Mesenchymal stem cell (in vitro differentiated cells and primary cell): ENCODE data around the gene NSG1. TPM values are rescaled to one million over a fixed set of nuclear protein-coding genes. Genes with fewer than 3 reads are reported as not detected.

ENCODE experiments used
- DNase-seq: peaks from one replicate; pipeline ENCODE4 v3.0.0-alpha.2; 2013
- H2AFZ ChIP-seq: one replicate; pipeline ENCODE4 v1.6.1; 2013; ENCODE audit warnings: low read depth, mild to moderate bottlenecking, control low read depth, inconsistent platforms, low read length, moderate library complexity
- H2AK5ac ChIP-seq: 2 replicates; pipeline ENCODE4 v1.6.1; 2013; ENCODE audit warnings: low read length, moderate library complexity, mild to moderate bottlenecking, inconsistent platforms; ENCODE audit not compliant: severe bottlenecking
- H2BK120ac ChIP-seq: one replicate; pipeline ENCODE4 v1.6.1; 2013; ENCODE audit warnings: low read depth, mild to moderate bottlenecking, inconsistent platforms, low read length, moderate library complexity
- H2BK12ac ChIP-seq, 2 experiments: one replicate each; pipeline ENCODE4 v1.6.1; 2013; ENCODE audit warnings: inconsistent platforms in 2 of 2, low read length in 2 of 2, mild to moderate bottlenecking in 2 of 2, moderate library complexity in 2 of 2, control low read depth in 1 of 2
- H2BK15ac ChIP-seq: one replicate; pipeline ENCODE4 v1.6.1; 2013; ENCODE audit warnings: mild to moderate bottlenecking, low read depth, inconsistent platforms; ENCODE audit not compliant: poor library complexity, severe bottlenecking
- H2BK5ac ChIP-seq: 2 replicates; pipeline ENCODE4 v1.6.1; 2013; ENCODE audit warnings: low read depth, mild to moderate bottlenecking, low read length, control low read depth, inconsistent platforms; ENCODE audit not compliant: poor library complexity, severe bottlenecking
- H3K14ac ChIP-seq, 2 experiments: one replicate each; pipeline ENCODE4 v1.6.1; 2013; ENCODE audit warnings: inconsistent platforms in 2 of 2, low read length in 2 of 2, control low read depth in 1 of 2, mild to moderate bottlenecking in 1 of 2, moderate library complexity in 1 of 2
- H3K18ac ChIP-seq, 2 experiments: one replicate each; pipeline ENCODE4 v1.6.1; 2013; ENCODE audit warnings: inconsistent platforms in 2 of 2, low read length in 2 of 2, control low read depth in 1 of 2, low read depth in 1 of 2, mild to moderate bottlenecking in 1 of 2
- H3K23ac ChIP-seq, 2 experiments: one replicate each; pipeline ENCODE4 v1.6.1; 2013; ENCODE audit warnings: inconsistent platforms in 2 of 2, low read length in 2 of 2, mild to moderate bottlenecking in 2 of 2, moderate library complexity in 2 of 2, control low read depth in 1 of 2
- H3K27ac ChIP-seq: 2 replicates; pipeline ENCODE4 v1.5.1; 2013; ENCODE audit warnings: mild to moderate bottlenecking, moderate library complexity, low read length, control low read depth, inconsistent platforms; ENCODE audit not compliant: poor library complexity, severe bottlenecking
- H3K27me3 ChIP-seq, 2 experiments: 2 replicates each; pipeline versions ENCODE4 v1.6.1 to v1.7.0; 2013; ENCODE audit warnings: low read length in 2 of 2, mild to moderate bottlenecking in 2 of 2, moderate library complexity in 2 of 2, control low read depth in 1 of 2, inconsistent platforms in 1 of 2; ENCODE audit not compliant: control insufficient read depth in 1 of 2, insufficient read depth in 1 of 2
- H3K36me3 ChIP-seq, 2 experiments: 2 replicates each; pipeline versions ENCODE4 v1.6.1 to v1.7.0; 2013; ENCODE audit warnings: low read length in 2 of 2, control low read depth in 1 of 2, inconsistent platforms in 1 of 2, low read depth in 1 of 2, mild to moderate bottlenecking in 1 of 2; ENCODE audit not compliant: insufficient read depth in 2 of 2, control insufficient read depth in 1 of 2
- H3K4ac ChIP-seq, 2 experiments: one replicate each; pipeline ENCODE4 v1.6.1; 2013; ENCODE audit warnings: inconsistent platforms in 2 of 2, low read length in 2 of 2, mild to moderate bottlenecking in 2 of 2, moderate library complexity in 2 of 2, control low read depth in 1 of 2, low read depth in 1 of 2
- H3K4me1 ChIP-seq: 2 replicates; pipeline ENCODE4 v1.6.1; 2013; ENCODE audit warnings: low read depth, low read length, control low read depth; ENCODE audit not compliant: control insufficient read depth, insufficient read depth
- H3K4me2 ChIP-seq: 2 replicates; pipeline ENCODE4 v1.6.1; 2013; ENCODE audit warnings: low read length, mild to moderate bottlenecking, inconsistent platforms; ENCODE audit not compliant: poor library complexity, severe bottlenecking
- H3K4me3 ChIP-seq, 2 experiments: 2 replicates each; pipeline versions ENCODE4 v1.5.1 to v1.7.0; 2013; ENCODE audit warnings: low read length in 2 of 2, mild to moderate bottlenecking in 2 of 2, control low read depth in 1 of 2, low read depth in 1 of 2; ENCODE audit not compliant: insufficient read depth in 1 of 2
- H3K79me1 ChIP-seq: replicated peaks from 2 replicates; pipeline ENCODE4 v1.6.1; 2013; ENCODE audit warnings: mild to moderate bottlenecking, control low read depth, low read length, inconsistent platforms; ENCODE audit not compliant: poor library complexity, severe bottlenecking
- H3K9ac ChIP-seq: 2 replicates; pipeline ENCODE4 v1.7.0; 2013; ENCODE audit warnings: mild to moderate bottlenecking, low read length, moderate library complexity
- H3K9me3 ChIP-seq: 2 replicates; pipeline ENCODE4 v1.7.0; 2013; ENCODE audit warnings: mild to moderate bottlenecking, low read length; ENCODE audit not compliant: control insufficient read depth
- H4K8ac ChIP-seq: one replicate; pipeline ENCODE4 v1.6.1; 2013; ENCODE audit warnings: inconsistent platforms, mild to moderate bottlenecking, low read length, moderate library complexity
- H4K91ac ChIP-seq: one replicate; pipeline ENCODE4 v1.6.1; 2013; ENCODE audit warnings: mild to moderate bottlenecking, low read length, inconsistent platforms
- WGBS: methylation state at CpG from one replicate; pipeline ENCODE4 v1.1.7; 2013; ENCODE audit warnings: mixed read lengths; 5-methylcytosine and 5-hydroxymethylcytosine counted together
- polyA plus RNA-seq, 2 experiments: library from polyadenylated mRNA; stranded (reverse); fragments of 200-250 nt; gene quantifications; one replicate each; pipeline ENCODE4 v1.2.3, GENCODE V29; 2013

Gene NSG1
- 185 TPM for polyA plus RNA-seq (2013, experiment 1 of 2)
- 188 TPM for polyA plus RNA-seq (2013, experiment 2 of 2)

- Histone ChIP-seq H4K91ac (peak within 1 kb of the TSS; percentile 71), H2BK15ac (peak within 1 kb of the TSS; percentile 89), H3K23ac (peak within 1 kb of the TSS in 1 of 2 experiments; percentile 73)
These were observed at the start of gene NSG1 for GRCh38 chr4:4386736-4387392. NSG1 (plus strand) TSS chr4:4387102; CDS start chr4:4387630, 528 bp downstream.

GRCh38 chr4:4338210-4339001 lies 48.5 kb upstream of the NSG1 start:
- no peak overlapping the region for H3K23ac ChIP-seq
- no peak overlapping the region for H2AK5ac ChIP-seq
- peaks cover 22 to 57% of the 10 kb centered on the region in 2 experiments for H3K27me3 ChIP-seq
- H2BK5ac ChIP-seq = no peak overlapping the region
- H3K18ac ChIP-seq = no peak overlapping the region
- H3K14ac ChIP-seq = no peak overlapping the region
- H3K4ac ChIP-seq = no peak overlapping the region
- no peak overlapping the region for H3K4me2 ChIP-seq
- H4K91ac ChIP-seq = no peak overlapping the region
- no peak overlapping the region for H2BK12ac ChIP-seq
- H3K4me3 ChIP-seq = no peak overlapping the region
- DNase-seq = no peak
- H3K9me3 ChIP-seq = no peaks in the 10 kb centered on the region
- no peak overlapping the region for H4K8ac ChIP-seq
- no peak overlapping the region for H3K9ac ChIP-seq
- H3K36me3 ChIP-seq = no peaks in the 10 kb centered on the region
- no peak overlapping the region for H3K27ac ChIP-seq
- H2AFZ ChIP-seq = no peak overlapping the region
- no peak overlapping the region for H2BK120ac ChIP-seq
- no peak overlapping the region for H2BK15ac ChIP-seq
- 89% methylated on average over 9 of the region's 11 CpGs for WGBS
- H3K79me1 ChIP-seq = no peaks in the 10 kb centered on the region
- peaks cover under 1% of the 10 kb centered on the region for H3K4me1 ChIP-seq

More at GRCh38 chr4:4386736-4387392, at the start of gene NSG1:
- H2BK5ac ChIP-seq = no peak within 1 kb of the TSS
- peak; percentile 48 for DNase-seq
- H3K27ac ChIP-seq = no peak within 1 kb of the TSS
- H3K14ac ChIP-seq = peak within 1 kb of the TSS in 1 of 2 experiments; percentile 46
- H3K4me1 ChIP-seq = peaks cover 24% of the 10 kb centered on the region
- H2AK5ac ChIP-seq = no peak within 1 kb of the TSS
- H3K36me3 ChIP-seq = no peaks in the 10 kb centered on the region
- H3K9me3 ChIP-seq = no peaks in the 10 kb centered on the region
- no peaks in the 10 kb centered on the region for H3K79me1 ChIP-seq
- H4K8ac ChIP-seq = peak within 1 kb of the TSS; percentile 60
- H3K4me3 ChIP-seq = peak within 1 kb of the TSS; percentile 53 to 60
- H3K4ac ChIP-seq = peak within 1 kb of the TSS; percentile 35 to 48
- H2AFZ ChIP-seq = peak within 1 kb of the TSS; percentile 47
- H3K4me2 ChIP-seq = peak within 1 kb of the TSS; percentile 97
- H3K18ac ChIP-seq = peak within 1 kb of the TSS; percentile 64 to 81
- peak within 1 kb of the TSS; percentile 49 for H2BK120ac ChIP-seq
- H3K27me3 ChIP-seq = peaks cover 84 to 94% of the 10 kb centered on the region in 2 experiments
- H2BK12ac ChIP-seq = peak within 1 kb of the TSS in 1 of 2 experiments; percentile 42
- no peak within 1 kb of the TSS for H3K9ac ChIP-seq
- under 1% methylated on average over 48 of the region's 87 CpGs for WGBS

- H3K4ac ChIP-seq = no peak overlapping the region
- no peak overlapping the region for H2BK120ac ChIP-seq
- no peak overlapping the region for H3K18ac ChIP-seq
- H3K27me3 ChIP-seq = peaks cover 22 to 62% of the 10 kb centered on the region in 2 experiments
- H3K23ac ChIP-seq = peak overlapping the region in 1 of 2 experiments; percentile 41
- no peak overlapping the region for H2AK5ac ChIP-seq
- no peak overlapping the region for H3K14ac ChIP-seq
- H3K36me3 ChIP-seq = no peaks in the 10 kb centered on the region
- no peak for DNase-seq
- no peak overlapping the region for H2BK5ac ChIP-seq
- no peak overlapping the region for H3K9ac ChIP-seq
- H2AFZ ChIP-seq = no peak overlapping the region
- no peak overlapping the region for H2BK12ac ChIP-seq
- H4K91ac ChIP-seq = no peak overlapping the region
- no peak overlapping the region for H2BK15ac ChIP-seq
- H3K4me3 ChIP-seq = no peak overlapping the region
- no peaks in the 10 kb centered on the region for H3K79me1 ChIP-seq
- 66% methylated on average over 20 of the region's 21 CpGs for WGBS
- H3K4me2 ChIP-seq = no peak overlapping the region
- H3K9me3 ChIP-seq = no peaks in the 10 kb centered on the region
- no peaks in the 10 kb centered on the region for H3K4me1 ChIP-seq
- H3K27ac ChIP-seq = no peak overlapping the region
- no peak overlapping the region for H4K8ac ChIP-seq
These were observed 47.3 kb upstream of the NSG1 start for GRCh38 chr4:4339504-4340085.
